A673 (cell line): ENCODE data around the gene SH3TC1. TPM values are rescaled to one million over a fixed set of nuclear protein-coding genes. Genes with fewer than 3 reads are reported as not detected.

Experiments
- BruUV-seq: library from RNA; stranded (reverse); fragments of 400-500 nt; replicated peaks from 2 replicates; lab custom pipeline; 2021; lab: Mats Ljungman, UMichigan
- CTCF ChIA-PET: fragments of 300-600 bp; sonication (Branson Sonifier 250); formaldehyde crosslinking; loops from one replicate; lab custom pipeline; 2022; ENCODE audit warnings: antibody characterized with exemption; lab: Charles Lee
- POLR2A ChIA-PET: fragments of 300-600 bp; sonication (Branson Sonifier 250); formaldehyde crosslinking; loops from one replicate; lab custom pipeline; 2022; ENCODE audit warnings: antibody characterized with exemption; ENCODE audit not compliant: low non-redundant PET; lab: Charles Lee
- DNase-seq: peaks from one replicate; pipeline ENCODE4 v3.0.0-alpha.2; 2015; ENCODE audit warnings: low spot score
- H3K27ac ChIP-seq: fragments of 200-600 bp; sonication (generic); 2 replicates; pipeline ENCODE4 v1.5.1; 2016; ENCODE audit warnings: mixed run types, low read depth, mild to moderate bottlenecking, mixed read lengths, antibody characterized with exemption, low read length; ENCODE audit not compliant: poor library complexity, severe bottlenecking
- H3K27me3 ChIP-seq: fragments of 200-600 bp; sonication (generic); replicated peaks from 2 replicates; pipeline ENCODE4 v1.6.1; 2017; ENCODE audit warnings: mixed run types, low read depth, mild to moderate bottlenecking, mixed read lengths, antibody characterized with exemption, low read length; ENCODE audit not compliant: insufficient read depth, poor library complexity
- H3K36me3 ChIP-seq: fragments of 200-600 bp; sonication (generic); 2 replicates; pipeline ENCODE4 v1.6.1; 2016; ENCODE audit warnings: mixed run types, mild to moderate bottlenecking, mixed read lengths, antibody characterized with exemption, low read length; ENCODE audit not compliant: insufficient read depth, poor library complexity, severe bottlenecking
- H3K4me1 ChIP-seq: fragments of 200-600 bp; sonication (generic); 2 replicates; pipeline ENCODE4 v1.6.1; 2017; ENCODE audit warnings: mixed run types, mild to moderate bottlenecking, mixed read lengths, antibody characterized with exemption, low read length; ENCODE audit not compliant: insufficient read depth, poor library complexity, severe bottlenecking
- H3K4me3 ChIP-seq: fragments of 200-600 bp; sonication (generic); 2 replicates; pipeline ENCODE4 v1.5.1; 2016; ENCODE audit warnings: low read depth, mixed run types, mild to moderate bottlenecking, mixed read lengths, low read length; ENCODE audit not compliant: poor library complexity, severe bottlenecking
- H3K9me3 ChIP-seq: fragments of 200-600 bp; sonication (generic); 2 replicates; pipeline ENCODE4 v1.6.1; 2016; ENCODE audit warnings: mixed run types, low read depth, mild to moderate bottlenecking, mixed read lengths, antibody characterized with exemption, low read length; ENCODE audit not compliant: poor library complexity, severe bottlenecking
- CTCF ChIP-seq: fragments of 300-800, 200-600 bp; sonication (generic); conservative IDR thresholded peaks from 2 replicates; pipeline ENCODE4 v1.5.1; 2017; ENCODE audit warnings: low read depth, mild to moderate bottlenecking, antibody characterized with exemption, low read length, moderate library complexity, mixed read lengths
- EZH2 ChIP-seq: fragments of 200-600 bp; sonication (generic); IDR thresholded peaks from 2 replicates; pipeline ENCODE4 v1.6.1; 2017; ENCODE audit warnings: borderline replicate concordance, low read depth, mild to moderate bottlenecking, mixed read lengths, antibody characterized with exemption, low read length; ENCODE audit not compliant: poor library complexity, severe bottlenecking
- intact Hi-C: fragments of 100-400 bp; cut with micrococcal nuclease; formaldehyde crosslinking; loops from one replicate; pipeline ENCODE4 v1.10.0; 2022; ENCODE audit not compliant: unreplicated experiment
- total RNA-seq: library from RNA; stranded (reverse); gene quantifications from 2 replicates; pipeline ENCODE4 v1.2.3, GENCODE V29; 2021

The SH3TC1 gene
- total RNA-seq, 1 experiment from 2014 or later: 0.71 TPM

- TF ChIP-seq CTCF: no peak
- TF ChIP-seq EZH2: no peak
- Histone ChIP-seq H3K4me1 (peaks cover 23% of the 10 kb centered on the region), H3K9me3 (no peaks in the 10 kb centered on the region), H3K4me3 (no peak overlapping the region), H3K36me3 (no peaks in the 10 kb centered on the region), H3K27ac (no peak overlapping the region), H3K27me3 (peaks cover 12% of the 10 kb centered on the region)
- no peak for DNase-seq
- intact Hi-C loops: no loop called here
- POLR2A ChIA-PET: no interaction called here
- BruUV-seq: no TSS peak
- CTCF ChIA-PET: no interaction called here
Observed at GRCh38 chr4:8160572-8160971, 38.5 kb upstream of the SH3TC1 start.

GRCh38 chr4:8162625-8163024 lies 36.5 kb upstream of the SH3TC1 start:
- no peak overlapping the region for H3K27ac ChIP-seq
- DNase-seq: no peak
- H3K27me3 ChIP-seq: peaks cover 5% of the 10 kb centered on the region
- ChIA-PET CTCF (no interaction called here), POLR2A (no interaction called here)
- no peak overlapping the region for H3K4me3 ChIP-seq
- no peaks in the 10 kb centered on the region for H3K36me3 ChIP-seq
- BruUV-seq: no TSS peak
- intact Hi-C loops: no loop called here
- TF ChIP-seq EZH2: no peak
- no peak for TF ChIP-seq CTCF
- H3K4me1 ChIP-seq: peaks cover 17% of the 10 kb centered on the region
- H3K9me3 ChIP-seq: no peaks in the 10 kb centered on the region

- Histone ChIP-seq H3K4me3 (no peak overlapping the region), H3K4me1 (peaks cover 13% of the 10 kb centered on the region), H3K27ac (no peak overlapping the region), H3K27me3 (peaks cover 1% of the 10 kb centered on the region), H3K36me3 (no peaks in the 10 kb centered on the region), H3K9me3 (no peaks in the 10 kb centered on the region)
- no peak for TF ChIP-seq CTCF
- TF ChIP-seq EZH2: no peak
- CTCF ChIA-PET: no interaction called here
- intact Hi-C loops: no loop called here
- BruUV-seq: no TSS peak
- POLR2A ChIA-PET: no interaction called here
- DNase-seq: no peak
Observed at GRCh38 chr4:8163026-8163425, 36.1 kb upstream of the SH3TC1 start.
